Tibial artery (tissue), 4 donors: ENCODE measurements around the gene HBE1.
"Not testable (repeated sequence)": the region's sequence is repeated elsewhere in the genome, so short reads cannot be mapped to it uniquely, and the experiment has no call there.

Experiments used
- DNase-seq, 2 donors: peaks; one replicate each; pipeline ENCODE4 v3.0.0-alpha.2; 2019
- H3K27ac ChIP-seq, 2 donors: fragments of 200-600 bp; sonication (generic) in 1 of 2; 1 replicate in 1 of 2; 2 replicates in 1 of 2; pipeline ENCODE4 v1.5.1; 2018 to 2019; ENCODE audit warnings: mild to moderate bottlenecking in 1 of 2
- H3K27me3 ChIP-seq, 2 donors: fragments of 200-600 bp; sonication (generic) in 1 of 2; one replicate each; pipeline versions ENCODE4 v1.5.1 to v1.6.0; 2016 to 2019
- H3K36me3 ChIP-seq, 3 donors: fragments of 200-600 bp; sonication (generic) in 2 of 3; one replicate each; pipeline ENCODE4 v1.5.1; 2016 to 2019; ENCODE audit warnings: mild to moderate bottlenecking in 2 of 3
- H3K4me1 ChIP-seq, 4 donors: fragments of 200-600 bp; sonication (generic) in 2 of 4; 1 replicate in 3 of 4; 2 replicates in 1 of 4; pipeline ENCODE4 v1.5.1; 2016 to 2019
- H3K4me3 ChIP-seq, 2 donors: fragments of 200-600 bp; sonication (generic) in 1 of 2; 1 replicate in 1 of 2; 2 replicates in 1 of 2; pipeline ENCODE4 v1.5.1; 2018 to 2019; ENCODE audit warnings: mild to moderate bottlenecking in 2 of 2
- H3K9me3 ChIP-seq, 3 donors: fragments of 200-600 bp; sonication (generic) in 1 of 3; one replicate each; pipeline ENCODE4 v1.5.1; 2016 to 2019
- CTCF ChIP-seq, 2 experiments: fragments of 200-600 bp in 1 of 2; fragments of 450-650 bp in 1 of 2; IDR thresholded peaks; one replicate each; pipeline ENCODE4 v1.5.1; 2017 to 2019; ENCODE audit warnings: antibody characterized with exemption in 2 of 2, mild to moderate bottlenecking in 1 of 2, moderate library complexity in 1 of 2
- intact Hi-C: fragments of 100-400 bp; cut with DNase I; formaldehyde crosslinking; loops from one replicate; pipeline ENCODE4 v1.15.0; 2023; ENCODE audit warnings: low total_unique reads

HBE1 gene

GRCh38 chr11:5303626-5304025 lies 33.9 kb upstream of the HBE1 start:
- H3K4me1 ChIP-seq, result no peaks in the 10 kb centered on the region
- H3K4me3 ChIP-seq, result no peak overlapping the region
- intact Hi-C loops, result no loop called here
- H3K9me3 ChIP-seq, result no peaks in the 10 kb centered on the region
- H3K27ac ChIP-seq, result no peak overlapping the region
- no peaks in the 10 kb centered on the region for H3K27me3 ChIP-seq
- no peak for DNase-seq
- TF ChIP-seq CTCF (IDR thresholded peaks at IDR 0.05), result no peak
- H3K36me3 ChIP-seq, result no peaks in the 10 kb centered on the region

DNA sequence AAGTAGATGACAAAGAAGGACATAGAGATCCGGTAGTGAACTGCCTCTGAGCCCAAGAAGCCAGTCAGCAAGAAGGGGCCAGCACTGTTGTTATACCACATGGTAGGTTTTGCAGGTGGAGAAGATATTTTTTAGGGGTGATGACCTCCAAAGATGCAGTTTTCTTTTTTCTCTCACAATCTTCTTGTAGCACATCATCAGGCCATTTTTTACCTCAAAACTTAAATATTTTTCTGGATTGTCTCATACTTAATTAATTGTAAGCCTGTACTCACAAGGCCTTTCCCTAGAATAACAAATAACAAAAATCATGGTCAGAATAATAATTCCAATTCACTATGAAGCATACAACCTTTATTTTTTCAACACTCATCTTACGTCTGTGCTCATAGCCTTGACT lies 32.1 kb upstream of the HBE1 start, which contains the start of gene OR51B4:
OR51B4 (minus strand) TSS at position 101 of the 400 bp plus-strand sequence; CDS start at position 101, 0 bp downstream.
- no peak for DNase-seq
- Histone ChIP-seq H3K27me3 (no peaks in the 10 kb centered on the region), H3K36me3 (no peaks in the 10 kb centered on the region), H3K4me1 (no peaks in the 10 kb centered on the region), H3K9me3 (no peaks in the 10 kb centered on the region), H3K4me3 (no peak within 1 kb of the TSS), H3K27ac (no peak within 1 kb of the TSS)
- TF ChIP-seq CTCF (IDR thresholded peaks at IDR 0.05), result no peak
- intact Hi-C loops, result no loop called here

GRCh38 chr11:5300251-5300650 lies 30.5 kb upstream of the HBE1 start:
- H3K9me3 ChIP-seq, result no peaks in the 10 kb centered on the region
- TF ChIP-seq CTCF (IDR thresholded peaks at IDR 0.05), result no peak
- H3K4me1 ChIP-seq, result no peaks in the 10 kb centered on the region
- no peak overlapping the region for H3K27ac ChIP-seq
- no peak for DNase-seq
- no peak overlapping the region for H3K4me3 ChIP-seq
- intact Hi-C loops, result no loop called here
- no peaks in the 10 kb centered on the region for H3K36me3 ChIP-seq
- no peaks in the 10 kb centered on the region for H3K27me3 ChIP-seq

- DNase-seq, result no peak
- no peaks in the 10 kb centered on the region for H3K9me3 ChIP-seq
- no peak for TF ChIP-seq CTCF (IDR thresholded peaks at IDR 0.05)
- no peak overlapping the region for H3K4me3 ChIP-seq
- no peaks in the 10 kb centered on the region for H3K36me3 ChIP-seq
- H3K4me1 ChIP-seq, result no peaks in the 10 kb centered on the region
- intact Hi-C loops, result no loop called here
- no peaks in the 10 kb centered on the region for H3K27me3 ChIP-seq
- H3K27ac ChIP-seq, result no peak overlapping the region
Measured at GRCh38 chr11:5298451-5298850, 28.7 kb upstream of the HBE1 start.

DNA sequence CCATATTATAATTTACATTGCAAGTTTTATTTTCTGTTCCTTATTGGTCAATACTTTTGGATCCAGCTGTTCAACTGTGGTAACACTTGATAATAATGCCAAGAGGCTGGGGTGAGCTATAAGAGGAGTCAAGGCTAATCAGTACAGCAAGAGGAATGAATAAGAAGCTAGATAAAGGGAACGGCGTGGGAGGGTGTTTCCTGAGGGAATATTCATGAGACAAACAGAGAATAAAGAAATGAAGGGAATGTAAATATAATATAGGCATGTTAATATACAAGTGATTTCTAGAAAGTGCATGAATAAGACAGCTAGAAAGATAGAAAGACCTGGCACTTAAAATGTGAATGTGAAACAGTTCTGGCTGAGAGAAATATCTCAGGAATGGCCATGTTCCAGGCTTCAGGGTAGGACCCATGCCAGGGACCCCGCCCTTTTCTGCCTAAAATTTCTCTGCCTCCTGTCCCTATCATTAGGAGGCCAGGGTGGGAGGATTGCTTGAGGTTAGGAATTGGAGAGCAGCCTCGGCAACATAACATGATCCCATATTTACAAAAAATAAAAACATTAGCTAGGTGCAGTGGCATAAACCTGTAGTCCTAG lies 28.1 kb upstream of the HBE1 start:
- TF ChIP-seq CTCF (IDR thresholded peaks at IDR 0.05), result no peak
- Histone ChIP-seq H3K4me3 (no peak overlapping the region), H3K27me3 (no peaks in the 10 kb centered on the region), H3K4me1 (no peaks in the 10 kb centered on the region), H3K36me3 (no peaks in the 10 kb centered on the region), H3K9me3 (no peaks in the 10 kb centered on the region), H3K27ac (no peak overlapping the region)
- DNase-seq, result no peak
- intact Hi-C loops, result no loop called here

DNA sequence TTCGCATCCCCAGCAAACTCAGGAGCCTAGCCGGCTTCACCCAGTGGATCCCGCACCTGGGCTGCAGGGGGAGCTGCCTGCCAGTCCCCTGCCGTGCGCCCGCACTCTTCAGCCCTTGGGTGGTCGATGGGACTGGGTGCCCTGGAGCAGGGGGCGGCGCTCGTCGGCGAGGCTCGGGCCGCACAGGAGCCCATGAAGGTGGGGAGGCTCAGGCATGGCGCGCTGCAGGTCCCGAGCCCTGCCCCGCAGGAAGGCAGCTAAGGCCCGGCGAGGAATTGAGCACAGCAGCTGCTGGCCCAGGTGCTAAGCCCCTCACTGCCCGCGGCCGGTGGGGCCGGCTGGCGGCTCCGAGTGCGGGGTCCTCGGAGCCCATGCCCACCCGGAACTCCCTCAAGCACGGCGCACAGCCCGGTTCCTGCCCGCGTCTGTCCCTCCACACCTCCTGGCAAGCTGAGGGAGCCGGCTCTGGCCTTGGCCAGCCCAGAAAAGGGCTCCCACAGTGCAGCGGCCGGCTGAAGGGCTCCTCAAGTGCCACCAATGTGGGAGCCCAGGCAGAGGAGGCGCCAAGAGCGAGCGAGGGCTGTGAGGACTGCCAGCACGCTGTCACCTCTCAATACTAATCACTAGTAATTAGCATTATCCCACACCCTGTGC lies 24.7 kb upstream of the HBE1 start:
- H3K36me3 ChIP-seq, H3K27ac ChIP-seq, DNase-seq, H3K9me3 ChIP-seq, H3K27me3 ChIP-seq, intact Hi-C loops, H3K4me3 ChIP-seq, H3K4me1 ChIP-seq: not testable (repeated sequence)
